ENCODE results near the gene HOMER3.

Gene HOMER3

DNA sequence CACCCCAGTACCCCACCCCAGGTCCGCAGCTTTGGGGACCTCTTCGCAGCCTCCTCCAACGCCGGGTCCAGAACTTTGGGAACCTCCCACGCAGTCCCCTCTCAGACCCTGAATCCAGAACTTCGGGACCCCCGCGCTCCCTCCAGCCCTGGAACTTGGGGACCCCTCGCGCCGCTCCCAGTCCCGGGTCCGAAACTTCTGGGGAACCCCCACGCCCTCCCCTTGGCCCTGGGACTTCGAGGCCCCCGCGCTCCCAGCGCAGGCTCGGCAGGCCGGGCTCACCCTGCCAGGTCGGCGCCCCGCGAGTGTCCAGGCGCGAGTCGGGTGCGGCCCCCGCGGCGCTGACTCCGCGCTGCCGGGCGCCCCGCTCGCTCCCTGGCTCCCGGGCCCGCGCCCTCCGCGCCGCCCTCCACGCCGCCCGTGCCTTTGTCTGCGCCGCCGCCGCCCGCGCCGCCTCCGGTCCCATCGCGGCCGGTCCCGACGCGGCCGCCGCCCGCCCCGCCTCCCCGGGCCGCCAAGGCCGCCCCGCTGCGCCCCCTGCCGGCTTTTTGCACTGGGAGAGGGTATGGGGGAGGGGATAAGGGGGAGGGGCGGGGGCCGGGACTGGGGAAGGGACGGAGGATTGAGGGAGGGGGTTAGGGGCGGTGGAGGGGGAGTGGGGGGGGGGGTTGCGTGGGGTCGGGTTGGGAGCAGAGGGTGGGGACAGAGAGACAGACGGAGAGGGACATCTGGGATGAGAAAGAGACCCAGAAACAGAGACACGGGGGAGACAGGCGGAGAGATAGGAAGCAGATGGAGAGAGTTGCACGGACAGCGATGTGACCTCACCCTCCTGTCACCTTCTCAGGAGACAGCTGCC lies at the start of gene HOMER3:
TSS of gene HOMER3 (minus strand) at position 449 of the 859 bp plus-strand sequence. CDS start 2,235 bp downstream, outside the sequence.
- peak; percentile 28 to 60 (median 55) for DNase-seq

DNA sequence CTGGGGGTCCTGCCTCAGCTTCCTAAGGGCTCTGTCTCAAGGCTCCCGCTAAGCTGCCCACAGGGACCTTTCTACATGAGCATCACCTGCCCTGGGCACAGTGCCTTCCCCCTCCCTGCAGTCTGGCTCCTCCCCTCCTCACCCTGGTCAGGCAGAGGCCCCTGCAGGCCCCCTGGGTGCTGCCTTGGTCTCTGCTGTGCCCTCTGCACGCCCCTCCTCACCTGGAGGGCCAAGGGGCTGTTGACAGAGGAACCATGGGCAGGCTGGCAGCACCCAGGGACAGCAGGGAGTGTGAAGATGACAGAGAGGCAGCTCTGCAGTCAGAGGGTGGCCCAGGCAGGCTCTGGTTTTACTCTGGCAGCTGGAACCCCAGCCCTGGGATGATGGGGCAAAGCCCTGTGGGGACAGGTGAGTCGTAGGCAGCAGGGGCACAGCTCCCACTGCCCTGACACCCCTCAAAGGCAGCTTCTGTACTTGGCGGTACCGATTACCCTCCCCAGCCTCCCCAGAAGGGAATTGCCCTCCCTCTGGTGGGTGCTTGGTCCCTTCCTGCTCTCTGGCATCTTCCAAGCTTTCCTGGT lies 49.2 kb upstream of the HOMER3 start:
- no peak for DNase-seq

DNA sequence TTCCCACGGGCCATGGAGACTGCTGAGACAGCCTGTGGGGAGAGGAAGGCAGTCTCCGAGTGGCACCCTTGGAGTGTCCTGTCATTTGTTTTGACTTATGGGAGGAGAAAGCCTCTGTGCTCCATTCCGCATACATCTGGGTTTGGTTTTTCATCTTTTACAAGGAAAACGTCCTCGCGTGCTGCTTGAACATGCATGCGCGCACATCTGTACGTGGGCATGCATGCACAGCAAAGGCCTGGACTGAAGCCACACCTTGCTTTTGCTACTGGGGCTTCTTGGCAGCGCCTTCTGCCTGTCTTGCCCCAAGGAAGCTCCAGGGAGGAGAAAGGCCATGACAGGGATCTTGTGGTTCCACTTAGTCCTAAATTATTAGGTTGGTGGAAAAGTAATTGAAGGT lies 48.3 kb upstream of the HOMER3 start:
- DNase-seq, result no peak

DNA sequence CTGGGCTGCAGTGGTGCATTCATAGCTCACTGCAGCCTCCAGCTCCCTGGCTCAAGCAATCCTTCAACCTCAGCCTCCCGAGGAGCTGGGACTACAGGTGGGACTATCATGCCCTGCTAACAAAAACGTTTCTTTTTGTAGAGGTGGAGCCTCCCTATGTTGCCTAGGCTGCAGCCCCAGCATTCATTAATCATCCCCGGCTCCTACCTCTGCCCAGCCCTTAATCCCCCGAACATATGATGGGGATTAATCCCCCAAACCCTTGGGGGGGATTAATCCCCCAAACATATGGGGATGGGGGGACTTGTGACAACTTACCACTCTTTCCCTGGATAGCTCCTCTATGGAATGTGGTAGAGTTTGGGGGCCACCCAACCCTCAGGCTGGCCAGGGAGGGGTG lies 46.4 kb upstream of the HOMER3 start:
- no peak for DNase-seq

DNA sequence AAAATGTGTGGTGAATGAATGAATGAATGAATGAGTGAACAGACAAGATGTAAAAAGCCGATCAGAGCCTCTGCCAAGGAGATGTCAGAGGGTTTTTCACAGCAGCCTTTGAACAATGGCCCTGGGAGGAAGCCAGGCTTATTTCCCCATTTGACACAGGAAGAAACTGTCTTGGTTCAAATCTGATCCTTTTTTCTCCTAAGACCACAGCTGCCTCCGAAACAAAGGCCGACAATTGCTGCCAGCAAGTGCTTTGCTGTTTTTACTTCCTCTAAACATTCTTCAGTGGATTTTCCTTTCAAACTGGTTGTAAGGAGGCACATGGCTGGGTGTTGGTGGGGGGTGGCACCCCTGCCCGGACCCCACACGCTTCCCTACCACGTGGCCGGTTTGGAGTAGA lies 44.2 kb upstream of the HOMER3 start:
- no peak for DNase-seq

DNA sequence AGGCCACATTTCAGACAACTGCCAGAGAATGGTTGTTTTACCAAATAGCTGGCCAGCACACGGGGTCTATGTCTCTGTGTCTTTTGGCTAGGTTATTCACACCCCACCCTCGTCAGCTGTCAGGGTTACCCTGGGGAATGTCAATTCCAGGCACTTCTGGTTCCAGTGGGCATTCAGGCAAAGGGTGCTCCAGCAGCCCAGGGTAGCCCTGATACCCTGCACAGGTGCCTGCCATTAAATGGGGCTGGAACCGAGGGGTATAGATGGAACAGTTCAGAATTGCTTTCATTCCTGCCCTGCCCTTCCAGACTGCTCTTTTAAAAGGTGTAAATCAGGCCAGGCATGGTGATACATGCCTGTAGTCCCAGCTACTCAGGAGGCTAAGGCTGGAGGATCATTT lies 43.2 kb upstream of the HOMER3 start:
- DNase-seq, result no peak

DNA sequence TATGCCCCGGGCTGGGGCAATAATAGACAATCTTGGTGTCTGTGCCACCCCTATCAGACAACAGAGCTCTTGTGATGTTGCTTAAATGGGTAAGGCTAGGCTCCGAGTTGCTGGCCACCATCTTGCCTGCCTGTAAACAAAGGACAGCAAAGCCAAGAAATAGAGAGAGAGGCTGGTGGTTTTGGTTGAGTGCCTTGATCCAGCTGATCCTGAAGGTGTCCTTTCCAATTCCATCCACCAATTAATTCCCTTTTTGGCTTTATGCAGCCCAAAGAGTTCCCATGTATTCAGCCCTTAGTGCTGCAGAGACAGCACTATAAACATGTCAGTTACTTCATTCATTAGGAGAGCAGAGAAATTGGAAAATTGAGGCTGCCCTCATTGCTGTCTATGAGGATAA lies 41.7 kb upstream of the HOMER3 start:
- DNase-seq, result no peak

DNA sequence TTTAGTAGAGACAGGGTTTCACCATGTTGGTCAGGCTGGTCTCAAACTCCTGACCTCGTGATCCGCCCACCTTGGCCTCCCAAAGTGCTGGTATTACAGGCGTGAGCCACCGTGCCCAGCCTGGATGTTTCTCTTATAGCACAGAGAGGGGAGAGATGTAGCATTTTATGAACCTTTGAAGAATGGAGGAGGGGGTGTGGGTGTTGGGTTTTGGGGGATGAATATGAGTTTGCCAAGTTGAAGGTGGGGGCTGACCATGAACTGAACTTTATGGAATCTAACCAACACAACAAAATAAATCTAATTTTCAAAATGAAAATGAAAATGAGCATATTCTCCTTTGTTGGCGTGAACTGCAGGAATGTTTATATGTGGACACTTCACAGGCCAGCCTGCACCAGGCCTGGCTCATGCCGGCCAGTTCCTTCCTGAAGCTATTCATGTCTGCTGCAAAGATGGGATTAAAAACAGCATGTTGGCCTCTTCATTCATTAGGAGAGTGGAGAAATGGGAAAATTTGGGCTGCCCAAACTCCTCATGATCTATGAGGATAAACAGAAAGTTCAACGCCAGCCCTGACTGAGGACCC lies 39.5 kb upstream of the HOMER3 start:
- no peak for DNase-seq

DNA sequence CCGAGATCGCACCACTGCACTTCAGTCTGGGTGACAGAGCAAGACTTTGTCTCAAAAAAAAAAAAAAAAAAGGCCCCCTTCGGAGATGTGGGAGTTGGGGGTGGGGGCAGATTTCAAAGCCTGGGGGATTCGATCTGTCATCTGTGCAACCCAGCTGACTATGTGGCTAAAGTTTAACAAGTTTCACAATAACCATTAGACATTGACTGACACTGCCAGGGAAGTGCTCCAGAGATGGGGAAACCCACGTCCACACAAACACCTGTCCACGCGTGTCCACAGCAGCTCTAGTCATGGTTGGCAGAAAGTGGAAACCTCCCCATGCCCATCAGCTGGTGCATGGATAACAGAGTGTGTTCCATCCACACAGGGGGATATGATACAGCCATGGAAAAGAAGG lies 37.6 kb upstream of the HOMER3 start:
- no peak for DNase-seq

DNA sequence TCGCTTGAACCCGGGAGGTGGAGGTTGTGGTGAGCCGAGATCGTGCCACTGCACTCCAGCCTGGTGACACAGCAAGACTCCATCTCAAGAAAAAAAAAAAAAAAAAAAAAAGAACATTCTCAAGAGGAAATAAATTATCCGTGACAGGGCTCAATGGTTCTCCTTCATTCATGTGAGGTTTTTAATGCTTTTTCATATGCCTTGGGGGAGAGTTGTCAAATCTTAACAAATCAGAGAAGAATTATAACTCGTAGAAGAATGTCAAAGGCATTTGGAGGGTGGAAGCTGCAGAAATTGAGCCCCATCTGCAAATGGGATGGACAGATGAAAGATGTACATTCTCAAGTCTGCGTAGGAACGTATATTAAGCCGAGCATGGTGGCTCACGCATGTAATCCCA lies 34.9 kb upstream of the HOMER3 start:
- no peak for DNase-seq

DNA sequence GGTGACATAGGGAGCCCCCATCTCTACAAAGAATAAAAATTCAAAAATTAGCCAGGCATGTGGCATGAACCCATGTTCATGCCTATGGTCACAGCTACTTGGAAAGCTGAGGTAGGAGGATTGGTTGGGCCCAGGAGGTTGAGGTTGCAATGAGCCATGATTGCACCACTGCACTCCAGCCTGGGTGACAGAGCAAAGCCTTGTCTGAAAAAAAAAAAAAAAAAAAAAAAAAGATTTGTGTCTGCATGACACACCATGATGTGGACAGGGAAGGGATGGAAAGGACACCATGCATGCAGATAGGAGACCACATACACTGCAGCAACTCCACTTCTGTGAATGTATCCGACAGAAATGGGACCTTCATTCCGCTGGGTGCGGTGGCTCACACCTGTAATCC lies 34.0 kb upstream of the HOMER3 start:
- no peak for DNase-seq

DNA sequence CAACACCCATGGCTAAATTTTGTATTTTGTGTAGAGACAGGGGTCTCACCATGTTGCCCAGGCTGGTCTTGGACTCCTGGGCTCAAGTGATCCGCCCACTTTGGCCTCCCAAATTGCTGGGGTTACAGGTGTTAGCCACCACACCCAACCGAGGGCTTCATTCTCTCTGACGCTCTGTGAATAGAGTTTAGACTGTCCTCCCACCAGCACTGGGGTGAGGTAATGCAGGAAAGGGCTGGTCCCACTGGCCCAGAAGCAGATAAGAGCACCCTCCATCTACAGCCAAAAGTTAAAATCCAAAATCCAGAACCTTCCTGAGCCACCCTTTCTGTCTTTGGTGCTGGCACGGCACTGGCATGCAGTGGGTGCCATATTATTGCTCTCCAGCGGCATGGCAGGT lies 31.8 kb upstream of the HOMER3 start:
- no peak for DNase-seq

DNA sequence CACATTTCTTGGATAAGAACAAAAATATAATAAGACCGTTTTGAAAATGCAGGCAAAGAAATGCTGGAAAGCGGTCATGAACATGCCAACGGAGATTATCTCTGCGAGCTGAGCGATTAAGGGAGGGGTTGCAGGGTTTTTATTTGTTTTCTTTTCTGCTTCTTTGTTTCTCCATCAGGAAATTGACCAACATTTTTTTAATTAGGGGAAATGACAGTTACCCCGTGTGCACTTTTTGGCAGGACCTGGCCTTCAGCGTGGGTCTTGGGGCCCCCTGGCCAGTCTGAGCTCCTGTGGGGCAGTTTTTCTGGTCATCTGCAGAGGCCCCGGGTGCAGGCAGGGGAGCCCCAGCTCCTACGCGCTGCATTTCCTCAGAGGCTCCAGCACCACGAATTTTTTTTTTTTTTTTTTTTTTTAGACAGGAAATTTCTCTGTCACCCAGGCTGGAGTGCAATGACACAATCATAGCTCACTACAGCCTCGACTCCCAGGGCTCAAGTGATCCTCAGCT lies 31.3 kb upstream of the HOMER3 start:
- no peak for DNase-seq

DNA sequence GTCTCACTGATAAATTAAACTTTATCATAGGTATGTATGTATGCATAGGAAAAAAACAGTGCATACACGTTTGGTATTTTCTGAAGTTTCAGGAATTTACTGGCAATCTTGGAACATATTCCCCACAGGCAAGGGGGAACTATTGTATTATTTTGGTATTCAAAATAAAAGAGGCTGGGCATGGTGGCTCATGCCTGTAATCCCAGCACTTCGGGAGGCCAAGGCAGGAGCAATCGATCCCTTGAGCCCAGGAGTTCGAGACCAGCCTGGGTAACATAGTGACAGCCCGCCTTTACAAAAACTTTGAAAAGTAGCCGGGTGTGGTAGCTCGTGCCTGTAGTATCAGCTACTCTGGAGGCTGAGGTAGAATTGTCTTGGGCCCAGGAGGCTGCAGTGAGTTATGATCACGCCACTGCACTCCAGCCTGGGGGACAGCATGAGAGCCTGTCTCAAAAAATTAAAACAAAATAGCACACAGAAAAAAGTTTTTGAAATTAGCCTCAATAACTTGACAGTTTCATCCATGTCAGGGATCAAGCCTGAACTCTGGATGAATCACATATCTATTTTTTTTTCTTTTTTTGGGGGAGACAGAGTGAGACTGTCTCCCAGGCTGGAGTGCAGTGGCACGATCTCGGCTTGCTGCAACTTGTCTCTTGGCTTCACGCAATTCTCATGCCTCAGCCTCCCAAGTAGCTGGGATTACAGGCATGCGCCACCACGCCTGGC lies 29.1 kb upstream of the HOMER3 start:
- DNase-seq, result no peak

DNA sequence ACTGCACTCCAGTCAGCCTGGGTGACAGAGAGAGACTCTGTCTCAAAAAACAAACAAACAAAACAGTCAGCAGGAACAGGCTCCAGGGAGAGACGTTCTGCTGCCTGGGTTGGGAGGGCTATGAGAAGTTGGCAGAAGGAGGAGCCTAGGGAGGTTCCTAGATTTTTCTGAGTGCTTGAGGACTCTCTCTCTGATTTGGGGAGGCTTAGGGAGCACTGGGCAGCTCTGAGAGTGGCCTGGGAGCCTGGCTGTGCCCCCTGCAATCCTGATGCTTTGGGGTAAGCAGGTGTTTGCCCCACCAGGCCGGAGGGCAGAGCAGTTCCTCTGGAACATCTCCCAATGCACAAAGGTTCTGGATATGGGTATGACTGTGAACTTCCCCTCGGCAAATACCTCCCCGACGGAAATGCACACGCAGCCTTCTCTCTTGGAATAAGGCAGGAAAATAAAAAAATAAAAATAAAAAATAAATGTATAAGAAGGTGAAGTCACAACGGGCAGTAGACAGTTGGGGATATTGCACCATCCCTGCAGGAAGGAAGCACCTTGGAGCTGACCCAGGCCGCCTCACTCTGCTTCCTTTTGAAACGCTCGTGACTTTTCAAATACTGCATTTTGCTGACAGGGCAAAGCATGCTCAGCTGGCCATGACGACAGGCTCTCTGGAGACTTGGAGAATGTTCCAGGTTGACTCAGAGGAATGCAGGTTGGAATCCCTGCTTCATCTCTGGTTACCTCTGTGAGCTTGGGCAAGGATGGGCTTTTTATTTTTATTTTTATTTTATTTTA lies 26.5 kb upstream of the HOMER3 start:
- peak in 1 of 3 experiments; percentile 3 for DNase-seq

DNA sequence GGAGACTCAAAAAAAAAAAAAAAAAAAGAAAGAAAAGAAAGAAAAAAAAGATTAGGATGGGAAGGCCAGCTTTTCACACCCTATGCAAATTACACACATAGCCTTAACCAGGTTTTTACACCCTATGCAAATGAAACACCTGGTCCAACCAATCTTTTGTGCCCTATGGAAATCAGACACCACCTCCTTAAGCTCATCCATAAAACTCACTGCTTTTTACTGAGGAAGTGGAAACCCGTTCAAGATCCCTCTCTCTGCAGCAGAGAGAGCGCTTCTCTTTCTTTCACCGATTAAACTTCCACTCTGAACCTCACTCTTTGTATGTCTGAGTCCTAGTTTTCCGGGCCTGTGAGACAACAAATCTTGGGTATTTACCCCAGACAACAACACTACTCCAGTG lies 25.3 kb upstream of the HOMER3 start:
- no peak for DNase-seq

DNA sequence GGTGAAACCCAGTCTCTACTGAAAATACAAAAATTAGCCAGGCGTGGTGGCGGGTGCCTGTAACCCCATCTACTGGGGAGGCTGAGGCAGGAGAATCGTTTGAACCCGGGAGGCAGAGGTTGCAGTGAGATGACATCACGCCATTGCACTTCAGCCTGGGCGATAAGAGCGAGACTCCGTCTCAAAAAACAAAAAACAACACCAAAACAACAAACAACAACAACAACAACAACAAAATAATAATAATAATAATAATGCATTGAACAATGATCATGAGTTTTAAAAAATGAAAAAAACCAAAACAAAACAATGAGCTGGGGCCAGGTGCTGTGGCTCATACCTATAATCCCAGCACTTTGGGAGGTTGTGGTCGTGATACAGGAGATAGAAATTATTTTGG lies 23.1 kb upstream of the HOMER3 start:
- no peak for DNase-seq

DNA sequence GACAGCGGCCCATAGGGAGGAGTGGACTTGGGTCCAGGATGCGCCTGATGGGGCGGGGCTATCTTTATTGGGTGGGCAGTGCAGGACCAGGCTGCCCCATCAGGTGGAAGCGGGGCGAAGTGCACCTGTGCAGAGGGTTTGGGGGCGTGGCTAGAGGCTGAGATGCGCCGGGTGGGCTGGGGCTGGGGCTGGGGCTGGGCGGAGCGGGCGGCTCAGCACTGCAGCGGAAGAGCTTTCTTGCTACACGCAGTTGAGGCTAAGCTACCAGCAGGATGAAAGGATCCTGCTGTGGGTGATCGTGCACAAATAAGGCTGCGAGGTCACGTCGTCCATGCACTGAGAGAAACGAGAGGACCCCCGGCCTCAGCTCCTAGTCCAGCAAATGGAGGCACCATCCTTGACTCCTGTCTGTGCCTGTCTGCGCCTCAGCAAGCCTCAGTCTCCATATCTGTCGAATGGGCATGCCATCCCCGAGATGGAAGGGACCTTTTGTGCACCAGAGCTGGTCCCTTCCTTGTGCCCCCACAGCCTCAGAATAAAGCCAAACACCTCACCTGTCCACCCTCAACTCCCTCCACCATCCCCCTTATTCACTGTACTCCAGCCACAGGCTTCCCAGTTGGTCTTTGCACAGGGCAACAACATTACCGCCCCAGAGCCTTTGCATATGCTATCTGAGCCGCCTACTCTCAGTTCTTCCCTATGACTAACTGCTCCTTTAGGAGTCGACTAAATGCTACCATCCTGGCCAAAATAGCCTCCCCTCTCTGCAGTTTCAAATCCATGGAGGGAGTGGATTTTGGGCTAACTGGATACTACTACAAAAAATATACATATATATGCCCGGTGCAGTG lies 21.0 kb upstream of the HOMER3 start:
- DNase-seq, result peak in 2 of 3 experiments; percentile 6 to 11

DNA sequence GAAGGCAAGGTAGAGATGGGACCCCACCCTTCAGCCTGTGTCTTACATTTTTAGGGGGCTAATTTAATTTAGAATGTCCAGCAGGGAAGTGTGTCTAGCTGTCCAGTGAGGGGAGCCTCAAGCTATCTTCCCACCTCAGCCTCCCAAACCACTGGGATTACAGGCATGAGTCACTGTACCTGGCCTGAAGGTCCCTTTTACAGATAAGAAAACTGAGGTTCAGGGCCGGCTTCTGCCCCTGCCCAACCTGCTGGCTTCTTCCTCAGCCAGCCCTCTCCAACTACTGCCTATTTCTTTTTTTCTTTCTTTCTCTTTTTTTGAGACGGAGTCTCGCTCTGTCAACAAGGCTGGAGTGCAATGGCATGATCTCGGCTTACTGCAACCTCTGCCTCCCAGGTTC lies 19.4 kb upstream of the HOMER3 start:
- no peak for DNase-seq

DNA sequence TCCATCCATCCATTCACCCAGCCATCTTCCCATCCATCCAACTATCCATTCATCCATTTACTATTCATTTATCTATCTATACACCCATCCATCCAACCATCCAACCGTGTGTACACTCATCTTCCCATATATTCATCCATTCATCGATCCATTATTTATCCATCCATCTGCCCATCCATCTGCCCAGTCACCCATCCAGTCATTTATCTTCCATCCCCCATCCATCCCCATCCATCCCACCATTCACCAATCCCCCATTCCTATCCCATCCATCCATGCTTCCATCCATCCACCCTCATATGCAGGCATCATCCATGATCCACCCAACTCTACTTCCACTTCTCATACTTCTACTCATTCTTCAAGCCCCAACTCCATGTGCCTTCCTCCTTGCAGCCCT lies 14.0 kb upstream of the HOMER3 start:
- DNase-seq, result no peak

DNA sequence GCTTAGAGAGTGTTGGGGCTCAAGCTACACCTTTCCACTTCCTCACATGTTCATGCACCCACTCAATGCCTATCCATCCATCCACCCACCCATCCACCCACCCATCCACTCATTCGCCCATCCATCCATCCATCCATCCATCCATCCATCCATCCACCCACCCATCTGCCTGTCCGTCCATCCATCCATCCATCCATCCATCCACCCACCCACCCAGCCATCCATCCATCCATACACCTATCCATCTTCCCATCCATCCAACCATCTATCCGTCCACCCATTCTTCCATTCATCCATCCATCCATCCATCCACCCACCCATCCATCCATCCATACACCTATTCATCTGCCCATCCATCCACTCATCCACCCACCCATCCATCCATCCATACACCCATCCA lies 13.1 kb upstream of the HOMER3 start:
- no peak for DNase-seq
